NCI-H2107 (cell line): ENCODE results near the gene BFSP1.
A peak's percentile ranks its signal among the peaks of the same experiment; 100 is the strongest.

Source experiments
- DNase-seq: peaks from one replicate; lab custom pipeline; 2025; lab: John Stamatoyannopoulos, UW

BFSP1 gene

DNA sequence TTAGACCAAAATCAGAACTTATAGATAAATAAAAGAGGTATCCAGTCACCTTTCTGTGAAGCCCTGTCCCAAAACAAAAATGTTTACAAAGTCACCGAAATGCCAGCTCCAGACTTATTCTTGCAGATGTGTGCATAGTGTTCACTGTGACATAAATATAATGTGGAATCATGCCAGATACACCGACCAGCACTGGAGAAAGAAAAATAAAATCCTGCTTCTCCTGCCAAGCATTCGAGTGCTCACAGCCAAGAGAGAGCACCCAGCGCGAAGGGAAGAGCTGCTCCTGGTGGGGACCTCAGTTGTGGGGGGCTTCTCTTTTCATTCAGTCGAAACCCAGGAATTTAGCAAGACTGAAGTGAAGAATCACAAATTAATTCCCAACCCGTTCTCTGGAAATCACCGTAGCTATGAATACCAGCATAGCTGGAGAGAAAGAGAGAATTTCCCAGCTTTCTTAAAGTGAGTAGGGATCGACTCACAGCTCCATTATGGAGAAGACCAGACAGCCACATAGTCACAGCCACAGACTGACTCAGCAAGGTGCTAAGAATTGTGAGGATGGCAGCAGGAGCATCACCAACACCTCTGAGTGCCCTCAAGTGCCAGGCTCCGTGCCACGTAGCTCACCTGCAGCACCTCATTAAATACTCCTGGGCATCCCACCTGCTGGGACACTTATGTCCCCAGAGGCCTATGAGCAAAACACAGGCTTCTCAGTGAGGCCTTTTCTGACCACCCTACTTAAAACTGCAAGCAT lies 33.2 kb downstream of the BFSP1 start:
- DNase-seq, result peak; percentile 11

DNA sequence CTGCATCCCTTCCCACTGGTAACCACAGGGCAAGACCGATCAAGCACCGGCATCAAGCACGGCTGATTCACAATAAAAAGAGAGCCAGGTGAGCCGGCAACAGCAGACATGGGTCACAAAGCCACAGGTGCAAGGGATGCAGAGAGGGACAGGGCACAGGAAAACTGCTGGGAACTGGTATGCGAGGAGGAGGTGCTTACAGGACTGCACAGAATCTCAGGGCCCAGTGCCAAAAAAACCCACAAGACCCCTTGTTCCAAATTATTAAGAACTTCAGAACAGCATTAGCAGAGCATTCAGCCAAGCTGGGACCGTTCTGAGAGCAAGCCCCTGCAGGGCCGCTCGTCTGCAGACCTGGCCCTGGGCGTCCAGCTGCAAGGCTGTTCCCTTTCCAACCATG lies 35.4 kb downstream of the BFSP1 start:
- no peak for DNase-seq

DNA sequence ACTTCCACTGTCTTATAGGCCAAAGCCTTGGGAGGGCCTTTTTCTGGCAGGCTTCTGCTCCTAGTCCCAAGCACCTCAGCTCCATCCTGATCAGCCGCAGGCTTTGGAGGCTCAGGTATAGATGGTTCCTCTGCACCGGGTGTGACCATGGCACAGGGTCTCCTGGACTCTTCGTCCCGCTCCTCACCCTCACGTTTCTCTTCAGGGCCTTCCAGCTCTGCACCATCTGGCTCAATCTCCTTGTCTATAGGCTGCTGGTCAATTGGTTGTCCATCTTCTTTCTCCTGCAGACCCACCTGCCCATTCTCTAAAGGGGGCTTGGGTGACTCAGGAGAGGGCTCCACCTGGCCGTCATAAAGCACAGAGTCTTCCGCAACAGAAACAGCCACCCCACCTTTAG lies 37.0 kb downstream of the BFSP1 start:
- DNase-seq, result no peak

DNA sequence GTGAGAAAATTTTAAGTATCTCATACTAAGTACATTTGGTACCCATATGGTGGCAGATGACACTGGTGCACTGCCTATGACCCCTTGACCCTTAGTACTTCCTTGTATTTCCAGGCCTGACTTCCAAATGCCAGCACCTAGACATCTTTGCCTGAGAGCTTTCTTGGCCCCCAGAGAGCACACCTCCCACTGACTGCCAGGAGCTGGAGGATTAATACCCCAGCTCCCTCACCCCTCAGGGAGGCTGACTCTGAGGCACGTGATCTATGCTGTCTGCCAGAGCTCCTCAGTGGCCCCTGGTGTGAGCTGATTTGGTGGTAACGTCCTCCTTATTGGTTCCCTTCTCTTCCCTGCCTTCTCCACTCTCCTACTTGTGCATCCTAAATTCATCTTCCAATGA lies 38.0 kb downstream of the BFSP1 start:
- DNase-seq, result no peak

DNA sequence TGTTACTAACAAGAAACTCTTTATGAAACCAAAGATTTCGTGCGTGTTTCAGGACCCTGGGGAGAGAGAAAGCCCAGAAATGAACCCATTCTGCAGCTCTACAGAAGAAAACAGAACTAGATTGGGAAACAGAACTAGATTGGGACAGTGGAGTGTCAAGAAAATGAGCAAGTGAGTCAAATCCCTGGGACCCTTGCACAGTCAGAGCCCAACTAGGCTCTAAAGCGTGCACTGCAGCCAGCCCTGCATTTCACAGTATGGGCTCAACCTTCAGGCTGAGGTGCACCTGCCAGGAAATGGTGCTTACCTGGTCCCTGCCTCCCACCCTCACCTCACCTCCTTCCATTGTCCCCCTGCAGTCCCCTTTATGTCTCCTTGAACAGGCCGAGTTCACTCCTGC lies 39.7 kb downstream of the BFSP1 start:
- DNase-seq, result no peak

DNA sequence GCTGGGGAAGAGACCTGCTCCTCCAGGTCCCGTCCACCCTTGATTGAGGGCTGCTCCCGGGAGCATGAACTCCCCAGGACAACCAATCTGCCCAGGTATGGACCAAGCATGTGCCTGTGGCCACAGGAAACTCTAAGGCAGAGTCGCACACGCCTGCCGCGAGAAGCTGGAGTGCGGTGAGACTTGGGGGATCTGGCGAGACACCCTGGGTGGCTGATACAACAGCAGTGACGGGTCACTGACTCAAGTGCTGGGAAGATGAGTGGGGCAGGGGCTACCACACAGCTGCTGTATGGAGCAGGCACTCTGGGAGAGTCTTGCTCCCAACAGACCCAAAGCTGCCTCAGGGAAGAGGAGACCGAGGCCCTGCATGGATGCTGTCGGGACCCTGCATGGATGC lies 40.1 kb downstream of the BFSP1 start:
- DNase-seq, result no peak

DNA sequence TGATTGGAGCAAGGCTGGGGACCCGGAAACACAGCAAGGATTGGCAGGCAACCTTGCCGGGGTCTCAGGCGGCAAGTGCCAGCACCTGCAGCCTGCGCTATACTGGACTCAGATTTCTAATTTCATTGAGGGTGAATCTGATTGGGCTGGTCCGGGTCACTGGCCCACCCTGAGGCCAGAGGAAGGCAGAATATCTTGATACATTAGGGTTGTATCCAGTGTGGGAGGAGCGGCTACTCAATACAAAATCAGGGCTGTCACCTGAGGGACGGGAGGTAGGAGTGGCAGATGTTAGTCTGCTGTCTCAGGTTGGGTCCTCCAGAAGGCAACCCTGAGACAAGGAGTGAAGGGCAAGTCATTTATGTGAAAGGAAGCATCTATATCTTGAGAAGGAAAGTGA lies 40.7 kb downstream of the BFSP1 start:
- DNase-seq, result no peak

DNA sequence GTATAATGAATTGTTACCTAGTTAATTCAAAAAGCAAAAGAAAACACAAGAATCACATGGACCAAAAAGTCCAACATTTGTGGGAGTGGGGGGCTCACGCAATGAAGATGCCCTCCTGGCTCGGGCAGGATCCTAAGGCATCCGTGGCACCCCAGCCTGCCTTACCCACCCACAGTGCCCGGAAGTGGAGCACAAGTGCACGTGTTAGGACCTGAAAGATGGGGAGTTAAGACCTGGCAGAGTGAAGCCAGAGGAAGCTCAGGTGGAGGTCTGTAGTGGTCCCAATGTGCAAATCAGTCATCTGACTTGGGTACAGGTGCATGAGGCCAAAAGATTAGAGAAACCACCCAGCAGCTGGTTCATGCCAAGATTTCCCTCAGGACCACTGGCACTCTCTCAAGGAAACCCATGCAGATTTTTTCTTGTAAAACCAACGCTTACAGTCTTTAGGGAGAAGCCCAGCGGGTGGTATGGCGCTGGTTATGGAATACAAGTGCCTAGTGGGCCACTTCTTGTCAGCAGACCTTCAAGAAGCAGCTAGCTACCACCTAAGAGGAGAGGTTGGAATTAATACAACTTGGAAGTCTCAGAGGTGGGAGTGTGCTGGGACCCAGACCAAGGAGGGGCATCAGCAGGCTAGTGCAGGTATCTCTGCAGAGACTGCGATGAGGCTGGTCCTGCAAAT lies 42.1 kb downstream of the BFSP1 start:
- DNase-seq, result no peak

DNA sequence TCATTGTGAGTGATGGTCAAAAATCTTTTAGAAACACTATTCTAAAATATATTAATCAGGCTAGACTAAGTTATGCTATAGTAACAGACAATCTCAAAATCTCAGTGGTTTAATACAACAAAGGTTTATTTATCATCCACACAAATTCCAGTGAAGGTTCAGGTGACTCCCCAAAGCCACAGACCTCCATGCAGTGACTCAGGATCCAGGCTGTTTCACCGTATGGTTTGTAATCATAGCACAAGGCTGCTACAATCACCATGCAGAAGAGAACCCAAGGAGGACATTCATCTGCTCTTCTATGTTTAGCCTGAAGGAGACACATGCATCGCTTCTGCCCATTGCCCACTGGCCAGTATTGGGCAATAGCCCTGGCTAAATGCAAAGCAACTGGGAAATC lies 46.2 kb downstream of the BFSP1 start:
- DNase-seq, result no peak

DNA sequence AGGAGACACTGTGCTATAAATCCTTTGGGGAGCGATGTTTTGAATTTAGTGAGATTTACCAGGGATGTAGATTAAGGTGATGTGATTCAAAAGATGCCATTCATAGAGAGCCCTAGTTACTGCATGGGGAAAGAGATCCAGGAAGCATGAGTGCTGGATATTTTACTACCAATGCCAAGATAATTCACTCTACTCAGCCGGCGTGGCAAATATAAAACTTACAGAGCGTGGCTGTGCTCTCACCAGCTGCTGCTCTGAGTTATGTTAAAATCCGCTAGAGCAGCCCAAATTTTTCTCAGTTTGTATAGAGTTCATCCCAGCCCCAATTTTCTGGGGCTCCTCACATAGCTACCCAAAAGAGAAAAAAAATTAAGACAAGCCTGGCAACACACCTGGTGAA lies 48.6 kb downstream of the BFSP1 start:
- no peak for DNase-seq

DNA sequence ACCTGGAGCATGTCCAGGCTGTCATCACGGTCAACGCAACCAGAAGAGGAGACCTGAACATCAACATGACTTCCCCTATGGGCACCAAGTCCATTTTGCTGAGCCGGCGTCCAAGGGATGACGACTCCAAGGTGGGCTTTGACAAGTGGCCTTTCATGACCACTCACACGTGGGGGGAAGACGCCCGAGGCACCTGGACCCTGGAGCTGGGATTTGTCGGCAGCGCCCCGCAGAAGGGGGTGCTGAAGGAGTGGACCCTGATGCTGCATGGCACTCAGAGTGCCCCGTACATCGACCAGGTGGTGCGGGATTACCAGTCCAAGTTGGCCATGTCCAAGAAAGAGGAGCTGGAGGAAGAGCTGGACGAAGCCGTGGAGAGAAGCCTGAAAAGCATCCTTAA lies 49.5 kb downstream of the BFSP1 start:
- no peak for DNase-seq

DNA sequence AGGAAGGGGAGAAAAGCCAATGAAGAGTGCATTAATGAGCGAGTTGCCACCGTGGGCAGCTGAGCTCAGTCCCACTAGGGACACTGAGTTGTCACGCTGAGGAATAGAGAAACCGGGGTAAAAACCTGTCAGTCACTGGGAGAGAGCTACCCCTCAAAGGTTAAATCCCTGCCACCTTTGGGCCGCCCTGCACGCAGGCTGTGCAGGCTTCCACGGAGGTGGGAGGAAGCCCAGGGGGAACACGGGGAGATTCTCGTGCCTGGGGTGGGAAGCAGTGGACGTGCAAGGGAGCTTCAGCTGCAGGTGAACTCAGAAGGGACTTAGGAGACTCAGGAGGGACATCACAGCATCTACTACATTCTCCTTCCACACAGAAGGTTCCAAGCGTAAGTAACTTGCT lies 50.5 kb downstream of the BFSP1 start:
- DNase-seq, result no peak

DNA sequence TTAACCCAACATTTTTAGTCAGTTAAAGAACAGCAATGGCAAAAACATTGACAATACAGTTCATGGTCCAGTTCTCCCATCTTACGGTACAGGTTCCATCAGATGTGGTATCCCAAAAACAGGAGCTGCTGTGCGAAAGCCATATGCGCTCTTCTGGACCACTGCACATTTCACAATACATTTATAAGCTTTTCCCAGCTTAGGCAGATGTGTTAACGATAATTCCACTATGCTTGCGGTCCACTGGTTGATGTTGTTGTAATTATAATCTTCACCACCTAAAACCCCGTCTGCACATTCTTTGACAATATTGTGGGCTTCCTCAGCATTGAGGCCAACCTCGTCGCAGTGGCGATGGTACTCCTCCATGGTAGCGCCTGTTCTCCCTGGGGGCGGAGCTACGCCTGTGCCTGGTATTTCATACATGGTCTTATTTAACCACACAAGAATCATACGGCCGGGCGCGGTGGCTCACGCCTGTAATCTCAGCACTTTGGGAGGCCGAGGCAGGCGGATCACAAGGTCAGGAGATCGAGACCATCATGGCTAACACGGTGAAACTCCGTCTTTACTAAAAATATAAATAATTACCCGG lies 52.0 kb downstream of the BFSP1 start:
- DNase-seq, result no peak

DNA sequence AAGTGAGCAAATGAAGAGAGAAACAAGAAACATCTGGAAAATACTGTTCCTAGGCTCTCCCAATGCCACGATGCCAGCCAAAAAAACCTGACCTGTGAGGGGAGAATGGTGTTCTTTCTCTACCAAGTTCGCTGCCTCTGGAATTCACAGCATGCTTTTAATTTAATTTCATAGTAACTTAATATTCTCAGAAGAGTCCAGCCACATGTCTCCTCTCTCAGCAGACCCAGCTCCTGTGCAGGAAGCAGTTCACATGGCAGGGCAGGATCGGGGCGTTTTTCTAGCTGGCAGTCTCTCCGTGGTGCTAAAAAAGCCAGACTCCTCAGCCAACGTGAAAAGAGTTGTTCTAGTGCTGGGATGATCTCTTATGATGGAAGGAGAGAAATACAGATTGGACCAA lies 57.5 kb downstream of the BFSP1 start:
- no peak for DNase-seq

DNA sequence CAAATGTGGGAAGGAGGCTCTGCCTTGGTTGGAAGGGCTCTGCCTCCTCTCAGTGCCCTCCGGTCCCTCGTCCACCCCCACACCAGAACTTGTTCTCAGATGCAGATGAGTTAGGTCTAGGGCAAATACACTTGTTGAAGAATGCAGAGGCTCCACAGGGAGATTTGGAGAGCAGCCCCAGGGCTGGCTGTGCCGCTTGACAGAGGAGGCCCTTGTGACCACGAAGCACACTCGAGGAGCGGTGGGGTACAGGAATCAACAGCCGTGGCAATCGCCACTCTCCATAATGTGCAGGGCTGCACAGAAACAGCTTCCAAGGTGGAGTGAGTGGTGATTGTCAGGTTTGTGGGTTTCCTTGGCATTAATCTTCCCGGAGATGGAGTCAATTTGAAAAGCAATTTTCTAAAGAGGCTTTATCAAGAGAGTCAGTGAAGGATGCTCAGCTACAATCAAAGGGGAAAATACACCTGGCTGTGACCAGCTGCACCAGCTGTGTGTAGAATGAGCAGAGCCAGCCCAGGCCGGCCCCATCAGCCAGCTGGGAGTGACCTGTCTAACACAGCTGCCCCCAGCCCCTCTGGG lies 59.5 kb downstream of the BFSP1 start:
- DNase-seq, result peak; percentile 33

DNA sequence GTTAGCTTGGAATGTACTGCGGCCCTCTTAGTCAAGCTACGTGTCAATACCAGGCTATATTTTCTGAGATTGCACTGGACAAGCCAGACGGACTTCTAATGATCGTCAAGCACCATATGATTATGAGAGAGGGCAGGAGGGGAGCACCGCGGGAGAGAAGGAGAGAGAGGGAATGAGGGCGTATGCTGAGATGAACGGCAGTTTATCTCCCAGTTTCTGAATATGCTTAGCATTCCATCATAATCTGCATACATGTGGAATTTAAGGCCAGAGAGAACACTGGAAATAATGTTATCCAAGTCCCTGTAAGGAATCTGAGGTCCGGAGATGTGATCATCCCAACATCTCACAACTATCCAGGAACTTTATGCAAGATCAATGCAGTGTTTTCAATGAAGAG lies 60.2 kb downstream of the BFSP1 start:
- DNase-seq, result no peak

DNA sequence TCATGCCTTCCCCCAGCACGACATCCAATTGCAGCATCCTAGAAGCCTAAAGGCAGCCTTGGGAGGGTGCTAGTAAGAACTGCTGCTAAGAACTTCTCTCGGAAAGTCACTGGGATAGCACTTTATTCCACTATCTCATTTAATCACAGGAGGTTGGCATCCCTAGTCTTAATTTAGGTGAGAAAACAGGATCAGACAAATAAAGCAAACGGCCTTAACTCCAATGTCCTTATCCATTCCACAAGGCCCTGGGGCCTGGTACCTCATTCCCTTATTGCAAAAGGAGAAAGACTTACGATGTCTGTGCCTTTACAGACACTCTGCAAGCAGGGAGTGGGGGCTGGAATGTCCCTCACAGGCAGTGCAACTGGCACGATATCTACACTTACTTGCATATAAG lies 60.7 kb downstream of the BFSP1 start:
- DNase-seq, result no peak

DNA sequence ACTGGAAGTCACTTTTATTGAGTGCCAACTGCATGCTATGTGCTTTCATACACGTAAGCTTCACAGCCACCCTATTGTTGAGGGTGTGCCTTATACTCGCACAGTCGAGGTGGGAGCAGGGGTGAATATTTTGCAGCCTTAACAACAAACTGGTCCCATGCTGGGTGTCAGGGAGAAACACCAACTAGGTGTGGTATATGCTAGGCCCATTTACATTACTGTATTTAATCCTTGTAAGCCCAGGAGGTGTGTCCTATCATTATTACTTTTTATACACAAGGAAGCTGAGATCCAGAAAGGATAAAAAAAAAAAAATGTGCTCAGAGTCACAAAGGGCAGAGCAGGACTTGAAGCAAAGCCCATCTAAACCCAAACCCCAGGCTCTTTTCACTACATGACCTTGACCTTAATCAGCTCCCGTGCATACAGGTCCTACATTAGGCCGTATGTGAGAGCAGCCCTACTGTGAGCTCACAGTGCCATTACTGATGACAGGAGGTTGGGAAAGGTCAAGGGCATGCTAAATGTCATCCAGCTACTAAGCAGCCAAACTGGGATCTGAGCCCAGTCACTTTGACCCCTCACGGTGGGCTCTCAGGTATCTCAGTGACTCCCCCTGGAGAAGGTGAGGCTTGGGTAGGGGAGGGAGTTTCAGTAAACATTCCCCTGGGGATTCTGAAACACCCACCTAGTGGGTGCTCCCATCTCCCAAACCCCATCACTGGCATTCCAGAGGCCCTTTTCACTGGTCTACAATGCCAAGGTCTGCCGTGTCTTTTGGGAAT lies 61.7 kb downstream of the BFSP1 start:
- no peak for DNase-seq

DNA sequence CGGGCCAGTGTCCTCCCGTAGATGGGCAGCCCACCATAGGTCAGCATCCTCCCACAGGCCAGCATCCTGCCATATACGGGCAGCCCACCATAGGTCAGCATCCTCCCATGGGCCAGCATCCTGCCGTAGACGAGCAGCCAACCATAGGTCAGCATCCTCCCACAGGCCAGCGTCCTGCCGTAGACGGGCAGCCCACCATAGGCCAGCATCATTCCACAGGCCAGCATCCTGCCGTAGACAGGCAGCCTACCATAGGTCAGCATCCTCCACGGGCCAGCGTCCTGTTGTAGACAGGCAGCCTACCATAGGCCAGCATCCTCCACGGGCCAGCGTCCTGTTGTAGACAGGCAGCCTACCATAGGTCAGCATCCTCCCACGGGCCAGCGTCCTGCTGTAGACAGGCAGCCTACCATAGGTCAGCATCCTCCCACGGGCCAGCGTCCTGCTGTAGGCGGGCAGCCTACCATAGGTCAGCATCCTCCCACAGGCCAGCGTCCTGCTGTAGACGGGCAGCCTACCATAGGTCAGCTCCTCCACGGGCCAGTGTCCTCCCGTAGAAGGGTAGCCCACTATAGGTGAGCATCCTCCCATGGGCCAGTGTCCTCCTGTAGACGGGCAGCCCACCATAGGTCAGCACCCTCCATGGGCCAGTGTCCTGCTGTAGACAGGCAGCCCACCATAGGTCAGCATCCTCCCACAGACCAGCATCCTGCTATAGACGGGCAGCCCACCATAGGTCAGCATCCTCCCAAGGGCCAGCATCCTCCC lies 62.9 kb downstream of the BFSP1 start:
- no peak for DNase-seq

DNA sequence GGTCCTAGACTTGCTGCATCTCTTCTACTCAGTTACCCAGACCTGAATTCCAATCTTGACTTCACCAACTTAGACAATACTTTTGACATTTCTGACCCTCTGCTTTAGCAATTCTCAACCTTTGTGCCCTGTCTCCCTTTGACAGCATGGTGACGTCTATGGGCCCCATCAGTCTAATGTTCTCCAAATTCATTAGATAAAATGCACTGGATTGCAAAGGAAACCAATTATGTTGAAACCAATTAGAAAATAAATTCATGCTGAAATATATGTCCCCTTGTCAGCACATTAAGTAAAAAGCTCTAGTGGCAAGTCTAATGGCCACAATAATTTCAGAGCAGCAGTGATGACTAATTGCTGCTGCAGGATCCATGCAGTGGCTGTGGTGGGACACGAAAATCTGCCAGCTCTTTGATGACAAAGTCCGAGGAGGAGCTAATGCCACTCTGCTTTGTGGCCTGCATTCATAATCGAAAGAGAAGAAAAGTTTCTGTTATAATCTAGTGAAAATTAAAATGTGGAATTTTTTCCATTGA lies 64.0 kb downstream of the BFSP1 start:
- DNase-seq, result no peak

DNA sequence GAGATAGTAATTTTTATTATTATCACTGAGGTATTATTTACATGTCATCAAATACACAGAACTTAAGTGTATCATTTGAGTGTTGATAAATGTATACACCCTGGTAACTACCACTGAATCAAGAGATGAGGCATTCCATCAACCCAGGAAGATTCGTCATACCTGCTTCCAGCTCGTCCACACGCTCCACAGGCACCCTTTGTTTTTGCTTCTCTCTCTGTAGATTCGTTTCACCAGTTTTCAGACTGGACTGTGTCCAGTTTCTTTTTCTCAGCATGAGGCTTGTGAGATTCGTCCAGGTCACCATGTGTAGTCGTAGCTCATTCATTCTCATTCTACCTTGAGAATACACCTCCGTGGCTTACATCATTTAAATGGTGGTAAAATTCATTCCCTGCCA lies 64.5 kb downstream of the BFSP1 start:
- DNase-seq, result no peak
